ENCODE data around the gene CNIH3. TPM values are rescaled to one million over a fixed set of nuclear protein-coding genes. Genes with fewer than 3 reads are reported as not detected.

CNIH3 gene
- total and polyA plus RNA-seq, 5 donors from 2014 or later: 1.4 to 2.6 (median 1.9) TPM

DNA sequence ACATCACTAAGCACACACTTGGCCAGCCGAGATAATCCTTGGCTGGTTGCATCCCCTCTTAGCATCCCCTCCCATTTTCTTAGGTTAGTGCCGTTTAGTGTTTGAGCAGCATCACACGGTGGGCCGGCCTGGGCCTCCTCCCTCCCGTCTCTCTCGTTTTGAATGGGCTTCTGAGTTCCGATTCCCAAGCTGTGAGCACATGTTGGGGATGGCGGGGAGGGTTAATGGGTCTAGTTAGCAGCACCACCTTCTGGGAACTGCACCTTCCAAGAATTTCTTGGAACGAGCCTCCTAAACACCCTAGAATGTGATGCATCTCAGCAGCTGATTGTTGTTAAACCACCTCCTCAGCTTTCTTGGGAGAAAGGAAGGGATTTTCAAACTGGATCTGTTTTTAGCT, 73.3 kb downstream of the CNIH3 start:
- H3K36me3 Mint-ChIP-seq: no peaks in the 10 kb centered on the region
- Histone ChIP-seq H3K4me1 (ENCODE audit: control insufficient read depth, insufficient read depth, low read length, poor library complexity, severe bottlenecking) (no peaks in the 10 kb centered on the region), H3K9me3 (ENCODE audit: control insufficient read depth in 2 of 2, low read length in 2 of 2) (no peaks in the 10 kb centered on the region), H3K27me3 (ENCODE audit: control insufficient read depth, insufficient read depth, low read length) (peaks cover 2% of the 10 kb centered on the region), H3K36me3 (ENCODE audit: control insufficient read depth, insufficient read depth, low read length) (no peaks in the 10 kb centered on the region), H3K27ac (ENCODE audit: insufficient read depth, low read length, poor library complexity, severe bottlenecking) (no peak overlapping the region), H3K4me3 (ENCODE audit: low read depth, low read length) (no peak overlapping the region)
- H3K27ac Mint-ChIP-seq: no peak overlapping the region
- no peaks in the 10 kb centered on the region for H3K4me1 Mint-ChIP-seq
- ATAC-seq (ENCODE audit: low read depth in 2 of 2) (no peak), DNase-seq (no peak)
- no peak overlapping the region for H3K4me3 Mint-ChIP-seq
- peaks cover 0 to 3% (median 0%) of the 10 kb centered on the region in 7 donors for H3K9me3 Mint-ChIP-seq
- H3K27me3 Mint-ChIP-seq: peaks cover 4% of the 10 kb centered on the region

DNA sequence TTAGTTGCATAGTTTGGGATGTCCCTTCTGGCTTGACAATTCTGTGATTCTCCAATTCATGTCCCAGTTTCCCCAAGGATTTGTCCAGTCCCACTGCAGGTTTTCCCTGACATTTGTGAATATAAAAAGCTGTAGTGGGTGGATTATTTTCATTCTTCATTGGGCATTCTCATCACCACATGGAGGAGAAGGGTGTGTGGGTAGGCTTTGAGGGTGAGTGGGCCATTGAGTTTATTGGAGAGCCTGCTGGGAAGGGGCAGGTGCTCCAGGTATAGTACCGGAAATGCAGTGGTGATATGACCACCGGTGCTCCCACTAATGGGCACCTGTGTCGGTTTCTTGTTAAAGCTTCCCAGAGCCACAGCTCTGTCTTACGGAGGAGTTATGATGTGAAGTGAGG, 74.5 kb downstream of the CNIH3 start:
- DNase-seq (no peak), ATAC-seq (ENCODE audit: low read depth in 2 of 2) (no peak)
- no peaks in the 10 kb centered on the region for H3K4me1 Mint-ChIP-seq
- no peak overlapping the region for H3K27ac Mint-ChIP-seq
- H3K36me3 ChIP-seq (ENCODE audit: control insufficient read depth, insufficient read depth, low read length): no peaks in the 10 kb centered on the region
- H3K36me3 Mint-ChIP-seq: no peaks in the 10 kb centered on the region
- no peaks in the 10 kb centered on the region for H3K4me1 ChIP-seq (ENCODE audit: control insufficient read depth, insufficient read depth, low read length, poor library complexity, severe bottlenecking)
- no peaks in the 10 kb centered on the region for H3K9me3 ChIP-seq (ENCODE audit: control insufficient read depth in 2 of 2, low read length in 2 of 2)
- H3K4me3 Mint-ChIP-seq: no peak overlapping the region
- peaks cover 2% of the 10 kb centered on the region for H3K27me3 ChIP-seq (ENCODE audit: control insufficient read depth, insufficient read depth, low read length)
- peaks cover 0 to 3% (median 0%) of the 10 kb centered on the region in 7 donors for H3K9me3 Mint-ChIP-seq
- H3K4me3 ChIP-seq (ENCODE audit: low read depth, low read length): no peak overlapping the region
- no peak overlapping the region for H3K27ac ChIP-seq (ENCODE audit: insufficient read depth, low read length, poor library complexity, severe bottlenecking)
- H3K27me3 Mint-ChIP-seq: peaks cover 4% of the 10 kb centered on the region

- peaks cover 2% of the 10 kb centered on the region for H3K27me3 ChIP-seq (ENCODE audit: control insufficient read depth, insufficient read depth, low read length)
- H3K4me1 ChIP-seq (ENCODE audit: control insufficient read depth, insufficient read depth, low read length, poor library complexity, severe bottlenecking): no peaks in the 10 kb centered on the region
- ATAC-seq (ENCODE audit: low read depth in 2 of 2) (no peak), DNase-seq (no peak)
- no peaks in the 10 kb centered on the region for H3K36me3 Mint-ChIP-seq
- peaks cover 7% of the 10 kb centered on the region for H3K27me3 Mint-ChIP-seq
- H3K4me3 ChIP-seq (ENCODE audit: low read depth, low read length): no peak overlapping the region
- H3K27ac Mint-ChIP-seq: no peak overlapping the region
- H3K4me1 Mint-ChIP-seq: no peaks in the 10 kb centered on the region
- H3K36me3 ChIP-seq (ENCODE audit: control insufficient read depth, insufficient read depth, low read length): no peaks in the 10 kb centered on the region
- H3K9me3 ChIP-seq (ENCODE audit: control insufficient read depth in 2 of 2, low read length in 2 of 2): no peaks in the 10 kb centered on the region
- H3K9me3 Mint-ChIP-seq: peaks cover 0 to 3% (median 0%) of the 10 kb centered on the region in 7 donors
- no peak overlapping the region for H3K4me3 Mint-ChIP-seq
- H3K27ac ChIP-seq (ENCODE audit: insufficient read depth, low read length, poor library complexity, severe bottlenecking): no peak overlapping the region
Observed at GRCh38 chr1:224691148-224691925, 75.2 kb downstream of the CNIH3 start.

DNA sequence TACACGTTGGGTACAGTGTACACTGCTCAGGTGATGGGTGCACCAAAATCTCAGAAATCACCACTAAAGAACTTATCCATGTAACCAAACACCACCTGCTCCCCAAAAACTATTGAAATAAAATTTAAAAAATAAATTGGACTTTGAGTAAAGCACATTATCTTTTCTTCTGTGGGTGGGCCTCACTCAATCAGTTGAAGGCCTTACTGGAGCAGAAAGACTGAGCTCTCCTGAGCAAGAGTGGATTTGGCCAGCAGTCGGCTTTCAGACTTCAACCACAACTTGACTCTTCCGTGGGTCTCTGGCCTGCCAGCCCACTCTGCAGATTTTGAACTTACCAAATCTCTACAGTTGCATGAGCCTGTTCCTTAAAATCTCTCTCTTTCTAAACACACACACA, 78.9 kb downstream of the CNIH3 start:
- DNase-seq: no peak
- H3K27ac Mint-ChIP-seq: no peak overlapping the region
- no peaks in the 10 kb centered on the region for H3K36me3 Mint-ChIP-seq
- Histone ChIP-seq H3K4me3 (ENCODE audit: low read depth, low read length) (no peak overlapping the region), H3K27me3 (ENCODE audit: control insufficient read depth, insufficient read depth, low read length) (no peaks in the 10 kb centered on the region), H3K9me3 (ENCODE audit: control insufficient read depth in 2 of 2, low read length in 2 of 2) (no peaks in the 10 kb centered on the region), H3K36me3 (ENCODE audit: control insufficient read depth, insufficient read depth, low read length) (no peaks in the 10 kb centered on the region), H3K27ac (ENCODE audit: insufficient read depth, low read length, poor library complexity, severe bottlenecking) (no peak overlapping the region), H3K4me1 (ENCODE audit: control insufficient read depth, insufficient read depth, low read length, poor library complexity, severe bottlenecking) (no peaks in the 10 kb centered on the region)
- peaks cover 4% of the 10 kb centered on the region for H3K27me3 Mint-ChIP-seq
- no peak for ATAC-seq (ENCODE audit: low read depth in 2 of 2)
- H3K9me3 Mint-ChIP-seq: no peaks in the 10 kb centered on the region
- H3K4me3 Mint-ChIP-seq: no peak overlapping the region
- no peaks in the 10 kb centered on the region for H3K4me1 Mint-ChIP-seq

DNA sequence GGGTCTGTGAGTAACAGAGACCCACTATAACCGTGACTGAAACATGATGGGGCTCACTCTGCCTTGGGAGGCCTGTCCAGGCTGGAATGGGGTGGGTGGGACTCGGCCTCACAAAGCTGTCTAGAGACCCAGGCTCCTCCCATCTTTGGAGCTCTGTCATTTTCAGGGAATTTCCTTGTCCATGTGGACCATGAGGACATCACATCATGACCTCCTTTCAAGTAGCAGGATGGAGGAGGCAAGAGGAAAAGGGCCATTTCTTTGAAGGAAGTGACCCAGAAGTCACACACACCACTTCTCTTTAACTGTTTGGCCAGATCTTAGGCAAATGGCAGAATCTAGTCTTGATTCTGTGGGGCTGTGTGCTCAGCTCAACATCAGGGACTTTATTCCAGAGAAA, 79.9 kb downstream of the CNIH3 start:
- no peak overlapping the region for H3K27ac ChIP-seq (ENCODE audit: insufficient read depth, low read length, poor library complexity, severe bottlenecking)
- no peaks in the 10 kb centered on the region for H3K36me3 Mint-ChIP-seq
- no peak overlapping the region for H3K27ac Mint-ChIP-seq
- no peaks in the 10 kb centered on the region for H3K9me3 ChIP-seq (ENCODE audit: control insufficient read depth in 2 of 2, low read length in 2 of 2)
- H3K4me3 ChIP-seq (ENCODE audit: low read depth, low read length): no peak overlapping the region
- no peak for ATAC-seq (ENCODE audit: low read depth in 2 of 2)
- no peaks in the 10 kb centered on the region for H3K36me3 ChIP-seq (ENCODE audit: control insufficient read depth, insufficient read depth, low read length)
- no peaks in the 10 kb centered on the region for H3K27me3 ChIP-seq (ENCODE audit: control insufficient read depth, insufficient read depth, low read length)
- no peaks in the 10 kb centered on the region for H3K4me1 ChIP-seq (ENCODE audit: control insufficient read depth, insufficient read depth, low read length, poor library complexity, severe bottlenecking)
- no peaks in the 10 kb centered on the region for H3K9me3 Mint-ChIP-seq
- DNase-seq: no peak
- no peak overlapping the region for H3K4me3 Mint-ChIP-seq
- no peaks in the 10 kb centered on the region for H3K4me1 Mint-ChIP-seq
- peaks cover 4% of the 10 kb centered on the region for H3K27me3 Mint-ChIP-seq

GRCh38 chr1:224696891-224697765, 81.0 kb downstream of the CNIH3 start:
- H3K27ac ChIP-seq (ENCODE audit: insufficient read depth, low read length, poor library complexity, severe bottlenecking): no peak overlapping the region
- H3K4me1 Mint-ChIP-seq: no peaks in the 10 kb centered on the region
- no peaks in the 10 kb centered on the region for H3K27me3 ChIP-seq (ENCODE audit: control insufficient read depth, insufficient read depth, low read length)
- H3K36me3 Mint-ChIP-seq: no peaks in the 10 kb centered on the region
- no peak overlapping the region for H3K4me3 ChIP-seq (ENCODE audit: low read depth, low read length)
- H3K9me3 ChIP-seq (ENCODE audit: control insufficient read depth in 2 of 2, low read length in 2 of 2): no peaks in the 10 kb centered on the region
- H3K9me3 Mint-ChIP-seq: no peaks in the 10 kb centered on the region
- ATAC-seq (ENCODE audit: low read depth in 2 of 2) (no peak), DNase-seq (no peak)
- no peaks in the 10 kb centered on the region for H3K4me1 ChIP-seq (ENCODE audit: control insufficient read depth, insufficient read depth, low read length, poor library complexity, severe bottlenecking)
- no peak overlapping the region for H3K4me3 Mint-ChIP-seq
- H3K27me3 Mint-ChIP-seq: peaks cover 4% of the 10 kb centered on the region
- no peak overlapping the region for H3K27ac Mint-ChIP-seq
- H3K36me3 ChIP-seq (ENCODE audit: control insufficient read depth, insufficient read depth, low read length): no peaks in the 10 kb centered on the region

- Histone ChIP-seq H3K36me3 (ENCODE audit: control insufficient read depth, insufficient read depth, low read length) (no peaks in the 10 kb centered on the region), H3K9me3 (ENCODE audit: control insufficient read depth in 2 of 2, low read length in 2 of 2) (no peaks in the 10 kb centered on the region), H3K27ac (ENCODE audit: insufficient read depth, low read length, poor library complexity, severe bottlenecking) (no peak overlapping the region), H3K27me3 (ENCODE audit: control insufficient read depth, insufficient read depth, low read length) (no peaks in the 10 kb centered on the region), H3K4me1 (ENCODE audit: control insufficient read depth, insufficient read depth, low read length, poor library complexity, severe bottlenecking) (no peaks in the 10 kb centered on the region), H3K4me3 (ENCODE audit: low read depth, low read length) (no peak overlapping the region)
- Mint-ChIP-seq H3K27ac (no peak overlapping the region), H3K36me3 (no peaks in the 10 kb centered on the region), H3K27me3 (peaks cover 4% of the 10 kb centered on the region), H3K4me3 (no peak overlapping the region), H3K9me3 (no peaks in the 10 kb centered on the region), H3K4me1 (no peaks in the 10 kb centered on the region)
- DNase-seq (no peak), ATAC-seq (ENCODE audit: low read depth in 2 of 2) (no peak)
Observed at GRCh38 chr1:224698015-224698451, 81.9 kb downstream of the CNIH3 start.
